ENCODE measurements around the gene HOXA13.

The HOXA13 gene

GRCh38 chr7:27148756-27149641 lies 50.9 kb downstream of the HOXA13 start:
- no peak for DNase-seq (ENCODE audit: low read depth)
- no peak overlapping the region for H3K4me3 ChIP-seq (ENCODE audit: low read length)
- TF ChIP-seq CTCF (IDR thresholded peaks at IDR 0.05; ENCODE audit: insufficient read depth, low read depth, low read length, missing control alignments), result no peak

DNA sequence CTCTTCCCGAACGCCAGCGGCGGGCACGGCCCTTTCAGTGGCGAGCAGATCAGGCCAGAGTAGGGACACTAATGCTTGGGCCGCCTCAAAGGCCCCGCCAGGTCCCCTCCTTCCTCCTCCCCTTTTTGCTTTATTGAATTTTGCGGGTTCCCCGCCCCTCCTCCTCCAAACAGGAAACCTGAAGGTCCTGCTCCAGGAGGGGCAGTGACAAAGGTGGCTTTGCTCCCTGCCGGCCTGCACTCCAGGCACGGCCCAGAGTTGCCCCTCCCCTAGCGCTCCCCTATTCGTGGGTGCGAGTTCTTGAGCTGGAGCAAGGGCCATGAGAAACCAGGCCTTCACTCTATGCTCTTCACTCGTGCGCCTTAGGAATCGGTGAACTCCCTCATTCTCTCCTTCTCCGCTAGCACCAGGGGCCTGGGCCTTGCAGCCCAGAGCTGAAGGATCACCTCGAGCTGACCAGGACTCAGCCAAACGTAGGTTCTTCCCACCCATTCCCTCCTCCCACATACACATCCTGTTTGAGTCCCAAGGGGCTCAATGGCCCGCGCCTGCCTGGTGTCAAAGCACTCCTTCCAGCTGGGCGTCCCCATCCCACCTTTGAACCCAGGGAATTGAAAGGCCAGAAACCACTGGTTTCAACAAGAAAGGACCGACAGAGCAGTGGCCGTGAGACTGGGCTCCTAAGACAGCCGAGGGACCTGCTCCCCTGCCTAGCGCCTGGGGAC lies 51.7 kb downstream of the HOXA13 start:
- no peak for TF ChIP-seq CTCF (IDR thresholded peaks at IDR 0.05; ENCODE audit: insufficient read depth, low read depth, low read length, missing control alignments)
- no peak overlapping the region for H3K4me3 ChIP-seq (ENCODE audit: low read length)
- no peak for DNase-seq (ENCODE audit: low read depth)

DNA sequence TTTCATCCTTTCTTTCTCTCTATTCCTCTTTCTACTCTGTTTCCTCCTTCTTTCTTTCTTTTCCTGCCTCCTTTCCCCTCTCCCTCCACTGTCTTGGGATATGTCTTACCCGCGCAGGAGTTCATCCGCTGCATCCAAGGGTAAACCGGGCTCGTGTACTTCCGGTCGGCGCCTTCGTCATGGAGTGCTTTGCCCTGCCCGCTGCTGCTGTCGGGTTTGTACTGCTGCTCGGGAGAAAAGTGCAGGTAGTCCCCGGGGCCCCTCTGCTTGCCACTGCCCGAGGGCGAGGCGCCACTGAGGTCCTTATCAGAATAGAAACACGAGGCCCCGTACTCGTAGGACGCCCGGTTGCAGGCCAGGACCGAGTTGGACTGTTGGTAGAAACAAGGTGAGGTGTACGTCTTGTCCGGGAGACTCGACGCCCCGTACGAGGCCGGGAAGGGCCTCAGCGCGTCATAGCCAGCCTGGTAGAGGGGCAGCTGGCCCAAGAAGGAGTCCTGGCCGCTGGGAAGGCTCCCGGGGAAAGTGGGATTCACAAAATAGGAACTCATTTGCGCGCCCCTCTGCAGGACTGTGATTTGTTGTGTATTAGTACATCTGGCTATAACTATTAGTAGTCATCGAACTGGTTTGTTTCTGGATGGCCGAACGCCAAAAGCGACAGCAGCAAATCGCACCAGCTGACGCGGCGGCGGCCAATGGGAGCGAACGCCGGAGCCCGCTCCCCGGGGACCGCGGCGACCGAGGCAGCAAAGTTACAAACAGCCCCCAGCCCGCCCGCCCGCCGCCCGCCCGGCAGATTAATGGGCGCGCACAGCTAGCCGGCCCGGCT lies 52.5 kb downstream of the HOXA13 start, which contains the start of gene HOXA6:
TSS of gene HOXA6 (minus strand) at position 576 of the 832 bp plus-strand sequence. CDS start at position 551, 25 bp downstream.
- peak; percentile 45 for DNase-seq (ENCODE audit: low read depth)
- TF ChIP-seq CTCF (IDR thresholded peaks at IDR 0.05; ENCODE audit: insufficient read depth, low read depth, low read length, missing control alignments), result no peak
- H3K4me3 ChIP-seq (ENCODE audit: low read length), result no peak within 1 kb of the TSS

DNA sequence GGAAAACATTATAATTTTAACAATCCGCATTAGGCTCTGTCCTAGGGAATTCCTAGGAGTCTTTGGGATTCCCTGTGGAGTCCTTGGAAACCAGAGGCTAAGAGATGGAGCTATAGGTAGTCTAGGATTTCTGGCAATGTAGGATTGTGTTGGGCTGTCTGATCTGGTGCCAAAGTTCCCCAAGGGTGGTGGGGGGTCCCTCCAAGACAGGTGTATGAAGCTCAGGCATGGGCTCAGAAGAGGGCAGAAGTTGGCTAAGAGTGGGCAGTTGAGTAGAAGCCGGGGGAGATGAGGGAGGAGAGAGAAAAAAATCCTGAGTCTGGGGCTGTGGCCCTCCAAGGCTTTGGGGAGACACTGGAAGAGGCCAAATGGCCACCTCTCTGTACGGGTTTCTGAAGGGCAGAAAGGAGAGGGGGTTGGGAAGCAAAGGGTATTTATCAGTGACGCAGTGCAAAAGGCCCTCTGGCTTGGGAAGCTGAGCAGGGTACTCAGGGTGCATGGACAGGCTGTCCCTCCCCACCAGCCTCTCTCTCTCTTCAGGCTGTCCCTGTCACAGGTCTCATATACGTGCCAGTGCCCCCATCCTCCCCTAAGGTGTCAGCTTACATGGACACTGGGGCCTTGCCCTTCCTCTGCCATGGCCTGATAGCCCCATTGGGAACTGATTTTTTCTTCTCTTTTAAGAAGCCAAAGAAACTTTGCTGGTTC lies 53.2 kb downstream of the HOXA13 start:
- H3K4me3 ChIP-seq (ENCODE audit: low read length), result no peak overlapping the region
- no peak for TF ChIP-seq CTCF (IDR thresholded peaks at IDR 0.05; ENCODE audit: insufficient read depth, low read depth, low read length, missing control alignments)
- no peak for DNase-seq (ENCODE audit: low read depth)

DNA sequence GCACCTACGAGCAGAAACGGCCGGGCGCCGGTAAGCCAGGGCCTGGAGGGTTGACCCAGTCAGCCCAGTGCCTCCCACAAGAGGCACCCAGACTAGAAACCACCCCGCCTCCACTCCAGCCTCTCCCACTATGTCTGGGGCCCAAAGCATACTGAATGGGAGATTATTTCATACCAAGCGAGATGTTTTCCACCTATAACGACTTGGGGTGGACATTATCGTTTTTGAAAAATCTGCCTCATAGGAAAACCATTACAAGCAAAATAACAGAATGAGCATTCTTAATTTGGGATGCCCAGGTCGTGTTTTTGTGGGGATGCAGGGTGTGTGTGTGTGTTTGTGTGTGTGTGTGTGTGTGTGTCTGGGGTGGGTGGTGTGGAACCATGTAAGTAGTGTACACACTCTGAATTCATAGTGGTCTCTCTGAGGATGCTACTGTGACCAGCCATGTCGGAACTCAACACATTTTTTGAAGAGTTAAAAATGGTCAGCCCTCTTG lies 53.9 kb downstream of the HOXA13 start:
- no peak overlapping the region for H3K4me3 ChIP-seq (ENCODE audit: low read length)

More for the DNA sequence above, 53.9 kb downstream of the HOXA13 start:
- DNase-seq (ENCODE audit: low read depth), result no peak
- TF ChIP-seq CTCF (IDR thresholded peaks at IDR 0.05; ENCODE audit: insufficient read depth, low read depth, low read length, missing control alignments), result no peak
